HepG2 (cell line): ENCODE measurements around the gene SNCG. TPM values are rescaled to one million over a fixed set of nuclear protein-coding genes. Genes with fewer than 3 reads are reported as not detected.
A peak's percentile ranks its signal among the peaks of the same experiment; 100 is the strongest.
"Not testable (repeated sequence)": the region's sequence is repeated elsewhere in the genome, so short reads cannot be mapped to it uniquely, and the experiment has no call there.

Experiments used
- ATAC-seq: fragments of 200-7000 bp; cut with Tn5 transposase; 3 replicates; pipeline ENCODE4 v1.9.1; 2020; ENCODE audit warnings: mild to moderate bottlenecking, moderate library complexity
- BruUV-seq: library from RNA; stranded (reverse); fragments of 400-500 nt; replicated peaks from 2 replicates; lab custom pipeline; 2021; lab: Mats Ljungman, UMichigan
- CTCF ChIA-PET: fragments of 300-600 bp; formaldehyde crosslinking; extraction: SDS; loops from one replicate; lab custom pipeline; 2021; ENCODE audit warnings: low total read pairs, inconsistent platforms, low intra/inter-chr PET ratio; lab: Yijun Ruan, JAX
- POLR2A ChIA-PET: fragments of 350-600 bp; sonication (Branson Sonifier 250); formaldehyde crosslinking; loops from one replicate; lab custom pipeline; 2020; ENCODE audit warnings: antibody characterized with exemption, inconsistent platforms; lab: Yijun Ruan, JAX
- DNase-seq: peaks from one replicate; pipeline ENCODE4 v3.0.0-alpha.2; 2015; ENCODE audit warnings: low spot score
- FAIRE-seq: peaks from 3 replicates; lab custom pipeline; 2011; peaks lifted over from hg19 to GRCh38; lab: Jason Lieb, UNC
- H2AFZ ChIP-seq: one replicate; pipeline ENCODE4 v1.6.1; 2011; ENCODE audit warnings: low read length, inconsistent platforms
- H3K27ac ChIP-seq: fragments of 300-600 bp; 3 replicates; pipeline ENCODE4 v1.8.0; 2011; ENCODE audit warnings: mixed run types, mild to moderate bottlenecking, mixed read lengths, low read length, inconsistent platforms; ENCODE audit not compliant: insufficient read depth; ENCODE audit errors: extremely low read length
- H3K27me3 ChIP-seq, 2 experiments: fragments of 200-600 bp in 1 of 2; 2 replicates in 1 of 2; 3 replicates in 1 of 2; pipeline versions ENCODE4 v1.6.0 to v1.8.0; 2011; ENCODE audit warnings: low read length in 2 of 2, mild to moderate bottlenecking in 2 of 2, moderate library complexity in 2 of 2, inconsistent platforms in 1 of 2; ENCODE audit not compliant: insufficient read depth in 2 of 2, control insufficient read depth in 1 of 2
- H3K36me3 ChIP-seq, 2 experiments: fragments of 200-600 bp in 1 of 2; replicated peaks in 1 of 2; 2 replicates in 1 of 2; 3 replicates in 1 of 2; pipeline versions ENCODE4 v1.5.1 to v1.8.0; 2011; ENCODE audit warnings: low read length in 2 of 2, inconsistent platforms in 1 of 2; ENCODE audit not compliant: insufficient read depth in 2 of 2, control insufficient read depth in 1 of 2
- H3K4me1 ChIP-seq: 2 replicates; pipeline ENCODE4 v1.5.1; 2012; ENCODE audit warnings: low read length, inconsistent platforms; ENCODE audit not compliant: insufficient read depth
- H3K4me2 ChIP-seq: 2 replicates; pipeline ENCODE4 v1.6.0; 2011; ENCODE audit warnings: low read depth, low read length, inconsistent platforms
- H3K4me3 ChIP-seq, 3 experiments: fragments of 200-600 bp in 1 of 3; sonication (generic), shearing (Covaris generic) in 1 of 3; replicated peaks in 1 of 3; 2 replicates each; pipeline ENCODE4 v1.5.1; 2011 to 2016; ENCODE audit warnings: low read length in 3 of 3, inconsistent platforms in 2 of 3, low read depth in 2 of 3, mild to moderate bottlenecking in 2 of 3, control low read depth in 1 of 3, mixed read lengths in 1 of 3; ENCODE audit not compliant: insufficient read depth in 1 of 3
- H3K79me2 ChIP-seq: one replicate; pipeline ENCODE4 v1.6.1; 2011; ENCODE audit warnings: low read length, inconsistent platforms; ENCODE audit not compliant: insufficient read depth
- H3K9ac ChIP-seq: 2 replicates; pipeline ENCODE4 v1.6.0; 2011; ENCODE audit warnings: mild to moderate bottlenecking, low read depth, low read length, inconsistent platforms; ENCODE audit not compliant: insufficient read depth
- H3K9me3 ChIP-seq: 2 replicates; pipeline ENCODE4 v1.5.1; 2012; ENCODE audit warnings: mild to moderate bottlenecking, low read length
- H4K20me1 ChIP-seq: 2 replicates; pipeline ENCODE4 v1.6.0; 2011; ENCODE audit warnings: inconsistent platforms, mild to moderate bottlenecking, low read length, moderate library complexity; ENCODE audit not compliant: insufficient read depth
- CC2D1A ChIP-seq: sonication (generic); formaldehyde crosslinking; IDR thresholded peaks from 2 replicates; pipeline ENCODE4 v1.8.1; 2023; ENCODE audit warnings: mild to moderate bottlenecking, missing genetic modification reagents
- GATAD1 ChIP-seq: IDR thresholded peaks from 2 replicates; pipeline ENCODE4 v1.6.1; 2016; ENCODE audit warnings: missing genetic modification reagents, missing compliant biosample characterization
- SUZ12 ChIP-seq: fragments of 150-350 bp; IDR thresholded peaks from 2 replicates; pipeline ENCODE4 v1.6.1; 2014; ENCODE audit warnings: low read depth, low read length
- TEAD2 ChIP-seq: sonication (generic); formaldehyde crosslinking; IDR thresholded peaks from 2 replicates; pipeline ENCODE4 v1.9.0; 2021; ENCODE audit warnings: missing genetic modification reagents
- ZNF569 ChIP-seq: sonication (generic); formaldehyde crosslinking; IDR thresholded peaks from 2 replicates; pipeline ENCODE4 v1.5.0; 2020; ENCODE audit warnings: mild to moderate bottlenecking, missing genetic modification reagents, moderate library complexity, borderline replicate concordance
- ZSCAN20 ChIP-seq: sonication (generic); formaldehyde crosslinking; IDR thresholded peaks from 2 replicates; pipeline ENCODE4 v1.4.0; 2020; ENCODE audit warnings: missing genetic modification reagents, mild to moderate bottlenecking, borderline replicate concordance
- WGBS: methylation state at CpG from one replicate; pipeline ENCODE4 v1.1.6; 2017; ENCODE audit warnings: low lambda C conversion rate; 5-methylcytosine and 5-hydroxymethylcytosine counted together
- in situ Hi-C: cut with HindIII; loops from 2 replicates; pipeline ENCODE4 v1.10.0; 2017; ENCODE audit warnings: low pct_unique_long_range_greater_than_20kb; ENCODE audit not compliant: extremely low pct_ligation_motif_present
- intact Hi-C: fragments of 100-400 bp; cut with micrococcal nuclease; formaldehyde crosslinking; loops from one replicate; pipeline ENCODE4 v1.10.0; 2022; ENCODE audit not compliant: unreplicated experiment
- polyA plus RNA-seq, 8 experiments: library from polyadenylated mRNA; depleted of rRNA in 3 of 8; stranded (reverse) in 7 of 8; unstranded in 1 of 8; fragments of >200 nt; fragmentation: Illumina TruSeq in 4 of 8; extraction: Trizol in 4 of 8; gene quantifications; 2 replicates each; pipeline versions ENCODE4 v1.2.1 to v1.2.3, GENCODE V29; 2011 to 2016; ENCODE audit warnings: low read depth in 4 of 8, missing spikeins in 1 of 8, mixed read lengths in 1 of 8; ENCODE audit not compliant: insufficient read depth in 1 of 8
- total RNA-seq, 5 experiments: library from RNA; depleted of rRNA; stranded (reverse); fragments of >200 nt; fragmentation: Illumina TruSeq; extraction: Trizol; gene quantifications; 2 replicates each; pipeline ENCODE4 v1.2.3, GENCODE V29; 2016; ENCODE audit warnings: low read depth in 1 of 5

Gene SNCG
- total and polyA plus RNA-seq, 2 of the 13 experiments (the other 11 are each of a cell fraction or from before 2014, with no cell fraction given) = 0.22 to 0.91 TPM

- WGBS = 92% methylated on average over 2 of the region's 2 CpGs
- FAIRE-seq (no peak), DNase-seq (no peak), ATAC-seq (no peak)
- Histone ChIP-seq H3K4me2 (no peak overlapping the region), H3K27me3 (no peaks in the 10 kb centered on the region; a peak in 1 of 5 replicates), H3K9ac (no peak overlapping the region), H3K4me3 (no peak overlapping the region), H4K20me1 (no peaks in the 10 kb centered on the region), H3K36me3 (no peaks in the 10 kb centered on the region; a peak in 1 of 5 replicates), H3K9me3 (no peaks in the 10 kb centered on the region), H3K4me1 (peaks cover 11% of the 10 kb centered on the region), H3K79me2 (no peaks in the 10 kb centered on the region), H3K27ac (no peak overlapping the region), H2AFZ (no peak overlapping the region)
- CTCF ChIA-PET = no interaction called here
- in situ Hi-C loops = no loop called here
- intact Hi-C loops = no loop called here
- BruUV-seq = no TSS peak
- POLR2A ChIA-PET = no interaction called here
- TF ChIP-seq GATAD1 (CRISPR knock-in tag) = no peak
- no peak for TF ChIP-seq CC2D1A
- no peak for TF ChIP-seq ZSCAN20 (CRISPR knock-in tag)
- no peak for TF ChIP-seq SUZ12
- TF ChIP-seq TEAD2 (CRISPR knock-in tag) = no peak
- TF ChIP-seq ZNF569 (CRISPR knock-in tag) = no peak
Measured at GRCh38 chr10:86932674-86933073, 25.7 kb upstream of the SNCG start.

GRCh38 chr10:86934162-86934711 is 24.2 kb upstream of the SNCG start:
- CTCF ChIA-PET = not testable (repeated sequence)

More at GRCh38 chr10:86934162-86934711, 24.2 kb upstream of the SNCG start:
- POLR2A ChIA-PET, in situ Hi-C loops, H3K4me3 ChIP-seq, BruUV-seq, FAIRE-seq, H3K27me3 ChIP-seq, DNase-seq, H4K20me1 ChIP-seq, H3K9ac ChIP-seq, H2AFZ ChIP-seq, H3K9me3 ChIP-seq, H3K4me2 ChIP-seq, H3K27ac ChIP-seq, H3K79me2 ChIP-seq, H3K36me3 ChIP-seq, intact Hi-C loops: not testable (repeated sequence)
- ATAC-seq = peak; percentile 19; the same call in 2 of the 3 replicates
- H3K4me1 ChIP-seq = peaks cover 11% of the 10 kb centered on the region
- WGBS = 48% methylated on average over 6 of the region's 6 CpGs
